NCI-H446 (cell line): ENCODE measurements around the gene TRRAP.
A peak's percentile ranks its signal among the peaks of the same experiment; 100 is the strongest.
"Not testable (repeated sequence)": the region's sequence is repeated elsewhere in the genome, so short reads cannot be mapped to it uniquely, and the experiment has no call there.

Source experiments
- DNase-seq, 2 experiments: peaks; one replicate each; lab custom pipeline; 2025; lab: John Stamatoyannopoulos, UW

Gene TRRAP

GRCh38 chr7:99029466-99030435, 151.4 kb downstream of the TRRAP start:
- DNase-seq, result no peak

DNA sequence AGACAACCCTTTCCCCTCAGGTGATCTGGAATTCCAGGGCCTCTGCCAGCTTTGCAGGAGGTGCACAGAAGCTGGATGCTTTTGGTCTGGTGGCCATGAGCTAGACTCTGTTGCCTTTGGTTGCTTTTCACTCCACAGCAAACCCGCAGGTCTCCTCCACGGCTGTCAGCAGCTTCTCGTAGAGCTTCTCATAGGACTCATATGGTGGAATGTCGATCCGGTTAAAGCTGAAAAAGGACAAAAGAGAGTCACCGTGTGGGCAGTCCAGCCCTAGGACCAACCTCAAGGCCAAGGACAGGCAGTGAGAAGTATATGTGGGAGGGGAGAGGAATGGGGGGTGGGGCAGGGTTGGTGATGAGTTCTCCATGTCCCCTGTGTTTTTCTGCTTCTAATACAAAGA, 152.1 kb downstream of the TRRAP start:
- DNase-seq, result no peak

GRCh38 chr7:99030951-99031350, 152.6 kb downstream of the TRRAP start:
- no peak for DNase-seq

DNA sequence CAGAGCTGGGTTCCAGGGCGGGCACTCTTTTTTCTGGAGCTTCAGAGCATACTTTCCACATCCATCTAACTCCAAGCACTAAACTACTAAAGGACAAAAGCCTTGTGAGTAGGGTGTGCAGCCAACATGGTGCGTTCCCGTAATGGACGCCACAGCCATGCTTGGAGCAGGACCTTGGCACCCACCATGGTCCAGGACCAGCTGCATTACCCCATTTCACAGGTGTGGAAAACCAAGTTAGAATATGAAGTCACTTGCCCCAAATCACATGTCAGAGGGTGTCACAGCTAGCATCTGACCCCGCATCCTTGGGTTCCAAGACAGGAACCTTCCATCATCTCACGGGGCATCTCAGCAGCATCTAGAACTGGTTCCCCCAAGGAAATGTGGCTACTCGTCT, 153.2 kb downstream of the TRRAP start:
- no peak for DNase-seq

GRCh38 chr7:99032928-99033327, 154.6 kb downstream of the TRRAP start:
- DNase-seq, result no peak

GRCh38 chr7:99033765-99034164, 155.4 kb downstream of the TRRAP start:
- no peak for DNase-seq

GRCh38 chr7:99034932-99035722, 156.8 kb downstream of the TRRAP start:
- no peak for DNase-seq

DNA sequence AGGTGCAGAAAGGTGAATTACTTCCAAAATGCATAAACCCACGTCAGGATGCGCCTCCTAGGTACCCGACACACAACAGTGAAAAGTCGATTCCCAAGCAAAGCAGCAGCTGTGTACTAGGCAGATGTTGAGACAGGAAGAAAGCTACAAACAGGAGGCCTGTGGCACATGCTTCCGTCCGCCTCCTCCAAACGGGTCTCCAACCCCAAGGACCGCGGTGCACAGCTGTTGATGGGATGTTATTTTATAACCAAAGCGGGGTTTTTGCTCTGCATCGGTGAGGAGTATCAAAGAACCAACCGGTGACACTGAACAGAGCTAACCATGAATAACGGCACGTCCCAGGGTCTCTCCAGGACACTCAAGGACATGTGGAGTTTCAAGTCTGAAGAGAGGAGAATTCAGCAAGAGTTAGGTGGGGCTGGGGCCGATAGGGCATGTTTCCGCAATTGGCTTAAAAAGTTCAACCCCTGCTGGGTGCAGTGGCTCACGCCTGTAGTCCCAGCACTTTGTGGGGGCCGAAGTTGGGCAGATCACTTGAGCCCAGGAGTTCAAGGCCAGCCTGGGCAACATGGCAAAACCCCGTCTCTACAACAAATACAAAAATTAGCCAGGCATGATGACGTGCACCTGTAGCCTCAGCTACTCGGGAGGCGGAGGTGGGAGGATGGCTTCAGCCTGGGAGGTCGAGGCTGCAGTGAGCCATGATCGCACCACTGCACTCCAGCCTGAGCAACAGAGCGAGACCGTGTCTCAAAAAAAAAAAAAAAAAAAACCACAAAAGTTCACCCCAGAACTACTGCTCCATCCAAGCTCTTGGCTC, 157.6 kb downstream of the TRRAP start:
- DNase-seq, result no peak

DNA sequence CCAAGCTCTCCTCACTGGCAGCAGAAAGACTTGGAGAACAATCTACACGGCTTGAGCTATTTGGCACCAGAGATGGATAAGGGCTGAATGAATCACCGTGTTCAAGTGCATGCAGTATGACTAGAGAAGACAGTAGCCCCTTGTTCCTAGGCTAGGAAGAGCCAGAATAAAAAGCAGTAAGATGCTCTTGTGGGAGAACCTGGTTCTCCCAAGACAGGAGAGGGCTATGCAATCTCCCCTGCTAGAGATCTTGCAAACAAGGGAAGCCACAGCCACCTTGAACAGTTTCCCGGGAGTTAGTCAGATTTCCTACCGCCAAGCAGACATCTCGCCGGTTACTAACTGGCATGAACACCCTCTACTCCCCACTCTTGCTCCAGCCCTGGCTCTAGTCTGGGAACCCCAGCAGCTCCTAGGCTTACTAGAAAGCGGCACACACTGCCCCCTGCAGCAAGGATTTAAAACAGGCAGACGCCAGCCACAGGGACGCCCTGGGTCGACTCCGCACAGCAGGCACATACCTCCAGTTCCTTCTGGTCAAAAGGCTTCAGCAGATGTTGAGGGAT, 158.3 kb downstream of the TRRAP start:
- no peak for DNase-seq

DNA sequence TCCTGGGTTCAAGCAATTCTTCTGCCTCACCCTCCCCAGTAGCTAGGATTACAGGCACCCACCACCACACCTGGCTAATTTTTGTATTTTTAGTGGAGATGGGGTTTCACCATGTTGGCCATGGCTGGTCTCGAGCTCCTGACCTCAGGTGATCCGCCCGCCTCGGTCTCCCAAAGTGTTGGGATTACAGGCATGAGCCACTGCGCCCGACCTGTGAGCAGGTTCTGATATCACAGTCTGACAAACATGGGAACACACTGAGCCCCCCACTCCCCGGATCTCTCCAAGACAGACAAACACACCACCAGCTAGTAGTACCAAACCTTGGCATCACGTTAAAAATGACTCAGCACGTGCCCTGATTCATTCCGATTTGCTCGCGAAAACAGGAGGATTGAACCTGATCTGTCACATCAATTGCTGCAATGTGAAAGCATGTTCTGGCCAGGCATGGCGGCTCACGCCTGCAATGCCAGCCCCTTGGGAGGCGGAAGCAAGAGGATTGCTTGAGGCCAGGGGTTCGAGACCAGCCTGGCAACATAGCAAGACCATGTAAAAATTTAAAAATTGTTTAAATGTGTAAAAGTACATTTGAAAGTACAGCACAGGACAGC, 159.1 kb downstream of the TRRAP start:
- no peak for DNase-seq

DNA sequence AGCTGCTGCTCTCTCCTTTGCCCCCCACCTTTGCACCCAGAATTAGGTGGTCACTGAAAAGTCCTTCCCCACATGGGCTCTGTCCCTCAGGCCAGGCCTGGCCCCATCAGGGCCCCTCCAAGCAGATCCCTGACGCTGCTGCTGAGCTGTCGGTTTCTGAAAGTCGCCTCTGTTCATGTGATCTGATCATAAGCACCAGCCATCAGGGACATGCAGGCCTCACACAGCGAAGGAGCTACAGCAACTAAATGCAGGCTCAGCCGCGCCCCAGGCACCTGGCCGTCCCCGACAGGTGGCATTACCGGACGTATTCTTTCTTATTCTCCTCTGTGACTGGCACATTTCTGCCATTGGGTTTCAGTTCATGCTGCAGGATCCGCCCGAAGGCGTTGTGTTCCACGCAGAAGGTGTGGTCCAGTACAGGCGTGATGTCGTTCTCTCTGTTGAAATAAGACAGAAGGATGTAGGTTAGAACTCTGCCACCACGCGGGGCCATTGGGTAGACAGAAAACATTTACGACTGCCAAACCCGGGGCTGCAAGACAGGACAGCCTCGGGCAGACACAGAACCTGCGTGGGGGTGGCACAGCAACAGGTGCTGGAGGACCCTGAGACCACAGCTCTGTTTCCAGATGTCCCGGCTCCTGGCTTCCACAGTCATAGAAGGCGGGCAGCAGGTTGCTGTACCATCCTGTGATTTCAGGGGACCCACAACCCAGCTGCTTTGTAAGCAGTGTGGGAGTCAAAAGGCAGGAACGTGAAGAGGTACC, 159.9 kb downstream of the TRRAP start:
- DNase-seq, result no peak

DNA sequence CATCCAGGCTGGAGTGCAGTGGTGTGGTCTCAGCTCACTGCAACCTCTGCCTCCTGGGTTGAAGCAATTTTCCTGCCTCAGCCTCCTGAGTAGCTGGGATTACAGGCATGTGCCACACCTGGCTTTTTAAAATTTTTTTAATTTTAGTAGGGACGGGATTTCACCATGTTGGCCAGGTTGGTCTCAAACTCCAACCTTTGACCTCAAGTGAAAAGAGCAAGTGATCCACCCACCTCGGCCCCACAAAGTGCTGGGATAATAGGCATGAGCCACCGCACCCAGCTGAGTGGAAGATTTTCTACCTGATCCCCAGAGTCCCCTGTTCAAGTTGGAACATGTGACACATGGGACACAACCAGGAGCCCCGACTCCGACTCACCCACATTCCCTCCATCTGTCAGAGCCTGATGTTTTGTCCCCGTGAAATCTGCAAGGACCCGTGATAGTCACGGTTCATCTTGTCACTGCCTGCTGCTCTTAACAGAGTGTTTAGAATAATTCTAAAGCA, 161.1 kb downstream of the TRRAP start:
- no peak for DNase-seq

DNA sequence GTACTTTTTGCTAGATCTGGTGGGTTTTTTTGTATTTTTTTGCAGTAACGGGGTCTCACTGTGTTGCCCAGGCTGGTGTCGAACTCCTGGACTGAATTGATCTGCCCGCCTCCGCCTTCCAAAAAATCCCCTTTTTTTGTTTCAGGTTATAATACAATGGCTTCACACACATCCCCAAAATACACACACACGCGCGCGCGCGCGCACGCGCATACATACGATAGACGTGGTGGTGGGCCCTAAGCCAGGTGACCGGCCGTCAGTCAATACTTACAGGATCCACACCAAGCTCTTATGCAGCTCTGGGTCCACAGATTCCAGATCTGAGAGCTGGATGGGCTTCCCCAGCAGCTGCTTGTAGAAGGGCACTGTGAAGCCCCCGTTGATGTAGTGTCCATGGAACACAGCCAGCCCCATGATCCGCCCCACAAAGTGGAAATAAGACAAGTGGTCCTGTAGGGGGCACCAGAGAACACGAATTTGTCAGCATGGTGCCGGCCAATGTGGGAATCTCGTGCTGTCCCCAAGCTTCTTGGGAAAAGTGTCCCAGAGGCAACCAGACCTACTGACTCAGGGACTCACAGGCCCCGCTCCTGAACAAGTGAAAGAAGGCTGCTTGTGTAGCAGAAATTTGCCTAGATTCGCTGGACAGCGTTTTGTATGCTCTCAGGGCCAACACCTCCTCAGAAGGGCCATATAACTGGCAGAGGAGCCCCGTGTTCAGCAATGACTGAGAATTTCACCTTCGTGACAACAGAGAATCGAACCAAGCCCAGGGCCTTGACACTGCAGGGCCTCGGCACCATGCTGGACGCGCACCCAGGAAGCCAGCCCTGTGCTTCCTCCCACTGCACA, 162.0 kb downstream of the TRRAP start:
- DNase-seq, result peak; percentile 66 to 78

DNA sequence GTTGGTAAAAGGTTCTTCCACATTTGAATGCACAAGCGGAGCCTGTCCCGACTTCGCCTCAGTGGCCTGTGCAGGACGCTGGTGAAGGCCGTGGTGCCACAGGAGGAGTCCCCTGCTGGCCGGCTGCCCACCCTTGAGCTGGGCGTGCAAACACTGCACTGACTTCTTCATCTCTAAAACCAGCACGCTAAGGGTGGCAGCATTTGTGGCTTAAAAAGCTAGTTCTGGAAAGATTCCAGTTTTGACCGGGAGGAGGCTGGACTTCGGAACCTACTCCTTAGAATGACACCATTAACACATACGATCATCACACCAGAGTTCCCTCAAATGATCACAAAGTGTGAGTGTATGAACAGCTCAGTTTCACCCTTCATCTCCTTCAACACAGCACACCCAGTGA, 163.2 kb downstream of the TRRAP start:
- DNase-seq, result no peak

GRCh38 chr7:99042957-99043356, 164.6 kb downstream of the TRRAP start:
- no peak for DNase-seq

DNA sequence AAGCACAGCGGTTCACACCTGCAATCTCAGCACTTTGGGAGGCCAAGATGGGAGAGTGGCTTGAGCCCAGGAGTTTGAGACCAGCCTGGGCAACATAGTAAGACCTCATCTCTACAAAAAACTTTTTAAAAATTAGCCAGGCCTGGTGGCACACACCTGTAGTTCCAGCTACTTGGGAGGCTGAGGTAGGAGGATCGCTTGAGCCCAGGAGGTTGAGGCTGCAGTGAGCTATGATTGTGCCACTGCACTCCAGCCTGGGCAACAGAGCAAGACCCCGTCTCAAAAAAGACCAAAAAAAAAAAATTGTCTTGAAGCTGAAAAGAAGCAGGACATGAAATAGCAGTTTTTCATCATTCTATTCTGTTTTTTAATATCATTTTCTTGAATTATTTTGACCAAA, 166.5 kb downstream of the TRRAP start:
- not testable (repeated sequence) for DNase-seq

DNA sequence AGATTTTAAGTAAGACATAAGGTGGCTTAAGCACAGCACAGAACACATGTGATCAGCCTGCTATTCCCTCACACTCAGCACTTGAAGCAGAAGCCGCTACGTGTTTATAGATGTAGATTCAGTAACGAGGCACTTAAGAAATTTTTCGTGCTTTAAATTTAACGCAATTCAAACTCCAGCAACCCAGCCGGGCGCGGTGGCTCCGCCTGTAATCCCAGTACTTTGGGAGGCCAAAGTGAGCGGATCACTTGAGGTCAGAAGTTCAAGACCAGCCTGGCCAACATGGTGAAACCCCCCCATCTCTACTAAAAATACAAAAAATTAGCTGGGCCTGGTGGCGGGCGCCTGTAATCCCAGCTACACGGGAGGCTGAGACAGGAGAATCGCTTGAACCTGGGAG, 167.9 kb downstream of the TRRAP start:
- DNase-seq, result not testable (repeated sequence)

GRCh38 chr7:99046722-99047121, 168.4 kb downstream of the TRRAP start:
- DNase-seq, result no peak

DNA sequence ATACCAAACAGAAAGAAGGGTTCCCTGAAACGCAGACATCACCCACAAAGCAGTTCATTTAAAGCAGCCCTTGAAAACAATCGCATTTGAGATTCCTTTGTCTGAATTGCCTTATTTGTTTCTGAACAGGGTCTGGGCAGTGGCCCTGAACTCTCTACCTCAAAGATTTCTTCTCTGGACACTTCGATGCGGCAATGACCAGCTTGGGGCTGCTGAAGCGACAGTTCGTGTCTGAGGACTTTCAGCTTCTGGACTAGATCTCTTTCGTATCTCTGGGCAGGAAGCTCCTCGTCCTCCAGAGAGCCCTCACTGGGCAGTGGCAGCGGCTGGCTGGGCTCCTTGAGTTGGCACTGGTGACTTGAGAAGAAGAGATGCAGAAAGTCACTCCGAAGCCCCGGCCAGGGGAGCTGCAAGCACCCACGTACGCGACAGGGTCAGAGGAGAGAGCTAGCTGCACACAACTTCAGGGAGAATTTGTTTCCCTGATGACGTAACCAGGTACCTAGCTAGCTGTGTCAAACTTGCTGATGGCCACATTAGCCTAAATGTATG, 169.3 kb downstream of the TRRAP start:
- DNase-seq, result no peak
